GM12892 (cell line): ENCODE measurements around the gene AGO1.

ENCODE experiments used
- POLR2A ChIP-seq: IDR thresholded peaks from 2 replicates; pipeline ENCODE4 v1.6.1; 2011; ENCODE audit warnings: low read depth, low read length, control low read depth
- TAF1 ChIP-seq: IDR thresholded peaks from 2 replicates; pipeline ENCODE4 v1.6.1; 2011; ENCODE audit warnings: low read depth, mild to moderate bottlenecking, control low read depth, low read length, borderline replicate concordance

DNA sequence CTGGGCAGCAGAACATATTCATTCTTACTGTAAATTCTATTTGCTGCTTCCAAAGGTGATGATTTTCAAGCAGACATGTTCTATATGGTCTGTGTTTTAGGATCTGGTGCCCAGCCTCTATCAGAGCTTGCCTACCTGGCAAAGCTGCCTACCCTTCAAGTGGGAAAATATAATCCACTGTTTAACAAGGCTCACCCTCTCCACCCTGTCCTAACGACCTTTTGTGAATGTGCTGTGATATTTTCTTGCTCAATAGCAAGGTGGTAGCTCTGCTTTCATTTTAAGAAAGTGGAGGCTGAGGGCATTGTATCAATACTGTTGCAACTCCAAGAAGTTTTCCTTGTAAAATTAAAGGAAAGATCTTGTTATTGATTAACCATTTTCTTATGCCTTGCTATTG, 26.0 kb upstream of the AGO1 start:
- TF ChIP-seq TAF1 (no peak), POLR2A (no peak)
